GM21367 (cell line): ENCODE results near the gene CPTP.

Experiments used
- ATAC-seq: cut with Tn5 transposase; IDR thresholded peaks from one replicate; pipeline ENCODE4 v1.9.1; 2021; ENCODE audit not compliant: unreplicated experiment

Gene CPTP

DNA sequence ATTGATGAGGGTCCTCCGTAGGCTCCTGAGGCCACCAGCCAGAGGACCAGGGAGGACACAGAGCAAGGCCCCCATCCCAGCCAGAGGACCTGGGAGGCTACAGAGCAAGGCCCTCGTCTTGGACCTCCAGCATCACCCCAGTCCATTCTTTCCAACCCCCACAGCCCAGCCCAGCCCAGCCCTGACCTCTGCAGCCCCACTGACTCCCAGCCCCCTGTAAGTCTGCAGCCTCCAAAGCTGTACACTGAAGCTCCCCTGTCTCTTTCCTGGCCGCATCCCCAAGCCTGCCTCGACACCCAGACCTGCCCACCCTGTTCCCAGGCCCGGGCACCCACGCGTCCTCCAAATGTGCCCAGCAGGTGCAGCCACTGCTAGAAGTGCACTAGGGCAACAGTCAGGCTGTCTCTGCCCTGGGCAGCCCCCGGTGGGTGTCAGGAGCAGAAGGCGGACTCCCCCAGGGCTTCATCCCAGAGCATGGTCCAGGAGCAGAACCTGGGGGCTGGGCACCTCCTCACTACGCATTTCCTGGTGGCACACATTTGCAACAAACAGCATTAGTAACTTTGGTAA lies 22.5 kb downstream of the CPTP start:
- ATAC-seq: no peak

DNA sequence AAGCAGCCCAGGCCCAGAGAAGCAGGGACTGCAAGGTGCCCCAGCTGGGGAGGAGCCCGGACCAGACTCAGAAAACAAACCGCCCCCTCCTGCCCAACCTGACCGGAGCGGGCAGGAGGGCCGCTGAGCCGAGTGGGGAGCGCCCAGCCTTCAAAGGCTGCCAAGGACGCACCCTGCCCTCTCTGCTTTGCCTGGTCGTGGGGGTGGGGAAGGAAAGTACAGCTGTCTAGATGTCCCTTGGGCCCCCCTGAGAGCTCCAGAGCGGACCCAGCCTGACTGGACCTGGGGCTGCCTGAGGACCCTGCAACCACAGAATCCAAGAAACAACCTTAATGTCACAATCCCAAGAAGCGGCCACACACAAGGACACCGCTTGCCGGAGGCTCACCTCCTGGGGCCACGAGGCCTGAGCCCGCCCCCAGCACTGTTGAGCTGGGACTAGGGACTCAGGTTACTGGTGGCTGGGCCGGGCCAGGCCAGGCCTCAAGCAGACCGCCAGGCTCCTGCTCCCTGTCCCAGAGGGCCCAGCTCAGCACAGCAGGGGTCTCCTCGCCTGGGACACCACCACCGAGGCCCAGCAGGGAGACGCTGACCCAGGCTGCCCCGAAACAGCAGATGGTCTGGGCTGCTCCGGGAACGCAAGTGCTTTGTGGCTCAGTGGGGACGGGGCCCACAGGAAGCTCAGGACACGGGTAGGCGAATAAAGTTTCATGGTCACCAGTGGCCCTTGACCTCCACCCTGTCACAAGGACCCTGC lies 23.2 kb downstream of the CPTP start:
- ATAC-seq: no peak

DNA sequence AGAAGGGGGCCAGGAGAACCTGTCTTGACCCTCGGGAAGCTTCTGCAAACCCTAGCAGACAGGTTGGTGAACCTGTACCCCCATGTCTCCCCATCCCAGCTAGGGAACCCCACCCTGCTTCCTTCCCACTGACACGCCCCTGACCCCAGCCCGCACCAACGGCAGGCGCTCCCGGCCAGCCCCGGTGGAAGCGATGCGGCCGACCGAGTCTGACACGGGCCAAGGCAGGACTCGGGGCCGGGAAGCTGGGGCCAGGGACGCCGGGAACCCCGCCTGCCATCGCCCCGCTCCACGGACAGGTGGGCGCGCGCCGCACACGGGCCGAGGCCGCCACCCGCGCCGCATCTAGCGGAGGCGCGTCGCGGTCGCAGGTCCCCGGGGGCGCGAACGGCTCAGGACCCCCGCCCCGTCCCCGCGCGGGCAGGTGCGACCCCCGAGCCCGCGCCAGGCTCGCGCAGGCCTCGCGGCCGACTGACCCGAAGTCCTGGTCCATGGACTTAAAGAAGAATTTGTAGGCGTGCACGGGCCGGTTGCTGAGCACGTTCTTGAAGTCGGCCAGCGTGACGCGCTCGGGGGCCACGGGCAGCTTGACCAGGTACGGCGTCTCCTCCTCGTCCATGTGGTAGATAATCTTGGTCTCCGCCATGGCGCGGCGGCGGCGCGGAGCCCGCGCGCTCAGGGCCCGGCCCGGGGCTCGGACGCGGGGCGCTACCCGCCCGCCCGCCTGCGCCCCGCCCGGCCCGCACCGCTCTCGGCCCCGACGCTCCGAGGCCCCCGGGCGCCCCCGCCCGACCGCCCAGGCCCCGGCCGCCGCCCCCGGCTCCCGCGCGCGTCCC lies 24.0 kb downstream of the CPTP start:
- peak; percentile 25 for ATAC-seq

DNA sequence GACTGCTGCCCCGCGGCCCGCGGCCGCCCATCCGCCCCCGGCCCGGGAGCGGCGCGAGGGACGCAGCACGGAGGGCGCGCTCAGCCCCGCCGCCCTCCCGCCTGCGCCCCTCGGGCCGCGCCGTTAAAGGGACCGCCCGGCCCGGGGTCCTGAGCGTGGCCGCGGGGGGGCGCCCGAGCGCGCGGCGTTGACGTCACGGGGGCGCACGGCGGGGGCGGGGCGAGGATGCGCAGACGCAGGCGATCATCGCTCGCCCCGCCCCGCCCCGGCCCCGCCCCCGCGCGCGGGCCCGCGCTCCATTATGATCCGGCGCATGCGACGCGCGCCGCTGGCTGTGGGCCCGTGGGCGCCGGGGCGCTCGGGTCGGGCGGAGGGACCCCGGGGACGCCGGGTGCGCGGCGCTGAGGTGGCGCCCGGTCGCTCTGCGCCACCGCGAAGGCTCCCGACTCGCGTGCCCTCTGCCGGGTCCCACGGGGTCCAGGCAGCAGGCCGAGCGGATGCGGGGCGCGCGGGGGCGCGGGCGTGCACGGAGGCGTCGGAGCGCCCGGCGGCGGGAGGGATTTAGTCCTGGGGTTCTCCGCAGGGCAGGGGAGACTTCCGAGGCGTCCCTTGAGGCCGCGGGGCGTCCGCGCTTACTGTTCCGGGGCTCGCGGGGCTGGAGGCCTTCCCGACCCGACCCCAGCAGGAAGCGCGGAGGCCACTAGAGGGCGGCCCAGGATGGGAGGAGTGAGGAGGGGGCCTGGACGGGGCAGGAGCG lies 24.8 kb downstream of the CPTP start, which contains the start of gene DVL1:
Gene DVL1 (minus strand): TSS at position 163 of the 757 bp plus-strand sequence. CDS start 353 bp downstream, outside the sequence.
- ATAC-seq: peak; percentile 42

DNA sequence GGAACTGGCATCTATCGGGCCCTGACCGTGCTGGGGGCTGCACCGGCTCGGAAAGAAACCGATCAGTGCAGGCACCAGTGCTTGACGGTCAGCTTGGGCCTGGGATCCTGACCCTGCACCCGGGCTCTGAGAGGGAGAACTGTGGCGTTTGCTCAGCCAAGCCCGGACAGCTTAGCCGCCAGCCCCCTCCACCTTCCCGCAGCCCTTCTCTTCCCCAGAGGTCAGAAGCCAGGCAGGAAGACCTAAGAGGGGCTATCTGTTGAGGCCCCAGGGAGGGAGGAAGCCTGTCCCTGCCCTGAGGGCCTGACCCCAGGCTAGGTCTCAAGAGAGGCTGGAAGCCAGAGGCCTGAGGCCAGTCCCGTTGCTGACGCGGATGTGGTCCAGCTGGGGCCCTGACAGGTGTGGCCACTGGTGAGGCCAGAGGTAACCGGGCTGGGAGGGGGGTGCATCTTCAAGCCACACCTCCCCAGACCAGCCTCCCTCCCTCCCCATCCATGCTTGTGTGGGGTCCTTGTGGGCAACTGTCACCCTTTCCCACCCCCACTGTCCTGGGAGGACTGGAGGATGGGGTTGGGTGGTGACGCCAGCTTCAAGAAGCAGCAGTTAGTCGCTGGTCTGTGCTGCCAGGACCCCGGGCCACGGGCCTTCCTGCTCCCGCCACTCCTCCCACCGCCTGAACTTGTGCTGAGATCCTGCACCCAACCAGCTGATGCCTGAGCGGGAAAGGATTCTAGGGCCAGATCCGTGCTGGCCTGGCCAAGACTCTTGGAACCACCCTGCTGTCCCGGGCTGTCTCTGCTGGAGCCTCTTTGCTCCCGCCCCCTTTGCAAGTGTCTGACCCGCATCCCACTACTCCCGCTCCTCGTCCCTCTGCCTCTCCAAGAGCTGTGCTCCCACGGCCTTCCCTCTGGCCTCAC lies 27.2 kb downstream of the CPTP start:
- ATAC-seq: no peak

DNA sequence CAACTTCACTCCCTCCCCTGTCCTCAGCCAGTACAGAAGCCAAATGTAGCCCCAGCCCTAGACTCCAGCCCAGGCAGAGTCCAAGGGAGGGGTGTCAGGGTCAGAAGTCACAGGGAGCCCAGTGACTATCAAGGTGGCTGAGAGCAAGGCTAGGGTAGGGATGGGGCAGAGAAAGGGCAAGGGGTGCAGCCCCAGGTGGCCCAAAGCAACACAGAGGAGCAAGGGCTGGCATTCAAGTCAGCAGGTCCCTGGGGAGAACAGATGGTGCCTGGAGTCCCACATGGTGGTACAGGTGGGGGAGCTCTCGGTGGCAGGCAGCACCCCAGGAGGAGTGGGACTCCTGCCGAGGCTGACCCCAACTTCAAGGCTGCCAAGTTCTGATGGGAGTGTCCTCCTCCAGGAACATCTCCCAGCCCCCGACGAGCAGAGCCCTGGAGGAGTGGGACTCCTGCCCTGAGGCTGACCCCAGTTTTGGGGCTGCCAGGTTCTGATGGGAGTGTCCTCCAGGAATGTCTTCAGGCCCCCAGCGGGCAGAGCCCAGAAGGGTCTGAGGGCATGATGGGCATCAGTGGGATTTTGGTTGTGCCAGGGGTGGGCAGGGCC lies 28.3 kb downstream of the CPTP start:
- no peak for ATAC-seq

DNA sequence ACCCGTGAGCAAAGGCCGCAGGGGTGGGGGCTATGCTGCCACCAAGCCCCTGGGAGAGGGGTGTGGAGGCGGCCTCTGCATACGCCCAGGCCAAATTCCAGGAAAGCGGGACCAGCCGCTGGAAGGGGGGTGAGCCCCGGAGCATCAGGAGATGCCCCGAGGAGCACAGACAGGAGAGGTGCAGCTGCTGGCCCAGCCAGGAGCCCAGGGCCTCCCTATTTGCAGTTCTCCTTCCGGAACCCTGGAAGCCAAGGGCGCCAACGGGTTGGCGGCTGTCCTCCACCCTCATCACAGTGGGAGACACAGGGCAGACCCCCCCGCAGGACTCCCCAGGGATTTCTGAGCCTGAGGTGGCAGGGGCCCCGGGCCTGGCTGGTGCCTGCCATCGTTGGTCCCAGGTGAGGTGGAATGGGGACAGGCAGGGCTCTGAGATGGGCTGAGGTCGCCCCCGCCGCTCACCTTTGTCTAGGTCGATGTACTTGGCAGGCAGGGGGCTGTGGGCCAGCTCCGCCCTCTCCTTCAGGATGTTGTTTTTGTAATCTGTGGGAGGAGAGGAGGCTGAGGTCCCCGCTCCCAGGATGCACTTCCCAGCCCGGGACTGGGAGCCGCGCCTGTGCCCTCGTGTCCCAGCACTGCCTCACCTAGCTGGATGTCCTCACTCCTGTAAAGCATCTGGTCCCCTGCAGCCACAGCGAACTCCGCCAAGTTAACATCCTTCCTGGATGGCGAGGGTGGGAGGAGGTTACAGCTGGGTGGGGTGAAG lies 29.0 kb downstream of the CPTP start:
- ATAC-seq: no peak

DNA sequence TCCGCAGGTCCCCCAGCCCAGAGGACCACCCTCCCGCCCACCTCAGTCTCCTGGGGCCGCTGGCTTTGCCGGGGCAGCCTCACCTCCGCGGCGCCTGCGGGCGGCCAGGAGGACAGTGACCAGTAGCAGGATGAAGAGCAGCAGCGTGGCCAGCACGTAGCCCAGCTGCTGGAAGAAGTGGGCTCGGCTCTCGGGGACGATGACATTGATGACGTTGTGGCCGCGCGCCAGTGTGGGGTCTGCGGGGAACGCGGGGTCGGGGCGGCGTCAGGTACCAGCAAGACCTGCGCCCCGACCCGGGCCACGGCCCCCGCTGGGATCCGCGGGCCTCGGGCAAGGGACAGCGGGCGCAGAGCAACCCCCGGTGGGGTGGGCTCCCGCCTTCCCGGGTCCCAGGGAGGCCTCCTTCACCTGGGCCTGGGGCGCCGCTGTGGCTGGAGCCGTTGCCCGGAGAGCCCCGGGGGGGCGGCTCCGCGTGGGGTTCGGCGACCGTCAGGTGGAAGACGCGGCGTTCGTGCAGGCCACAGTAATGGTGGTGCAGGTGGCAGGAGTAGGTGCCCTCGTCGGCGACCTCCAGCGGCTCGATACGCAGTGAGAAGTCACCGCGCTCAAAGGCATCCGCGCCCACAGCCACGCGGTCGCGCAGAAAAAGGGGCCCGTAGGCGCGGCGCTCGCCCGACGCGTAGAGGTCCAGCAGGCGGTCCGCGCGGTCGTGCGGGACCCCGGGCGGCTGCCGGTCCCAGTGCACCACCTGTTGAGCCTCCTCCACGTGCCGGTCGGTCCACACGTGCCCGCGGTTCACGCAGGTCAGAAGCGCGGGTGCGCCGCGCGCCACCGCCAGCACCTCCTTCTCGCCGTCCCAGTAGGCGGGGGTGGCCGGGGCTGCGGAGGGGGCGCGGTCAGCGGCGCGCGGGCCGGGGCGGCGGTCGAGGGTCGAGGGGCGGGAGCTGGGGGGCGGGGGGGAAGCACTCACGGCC lies 30.0 kb downstream of the CPTP start:
- ATAC-seq: no peak

DNA sequence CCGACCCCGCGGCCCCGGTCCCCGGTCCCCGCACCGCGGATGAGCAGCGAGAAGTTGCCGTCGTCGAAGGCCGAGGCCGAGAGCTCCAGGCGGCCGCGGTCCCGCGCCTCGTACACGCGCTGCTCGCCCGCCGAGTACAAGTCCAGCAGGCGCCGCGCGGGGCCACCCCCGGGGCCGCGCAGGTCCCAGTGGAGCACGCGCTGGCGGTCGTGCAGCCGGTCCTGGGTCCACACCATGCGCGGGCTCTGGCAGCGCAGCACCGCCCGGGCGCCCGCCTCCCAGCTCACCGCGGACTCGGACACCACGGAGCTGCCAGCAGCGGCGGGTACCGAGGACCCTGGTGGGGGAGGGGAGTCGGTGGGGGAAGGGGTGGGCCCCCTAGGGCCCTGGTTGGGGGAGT lies 30.8 kb downstream of the CPTP start:
- no peak for ATAC-seq

DNA sequence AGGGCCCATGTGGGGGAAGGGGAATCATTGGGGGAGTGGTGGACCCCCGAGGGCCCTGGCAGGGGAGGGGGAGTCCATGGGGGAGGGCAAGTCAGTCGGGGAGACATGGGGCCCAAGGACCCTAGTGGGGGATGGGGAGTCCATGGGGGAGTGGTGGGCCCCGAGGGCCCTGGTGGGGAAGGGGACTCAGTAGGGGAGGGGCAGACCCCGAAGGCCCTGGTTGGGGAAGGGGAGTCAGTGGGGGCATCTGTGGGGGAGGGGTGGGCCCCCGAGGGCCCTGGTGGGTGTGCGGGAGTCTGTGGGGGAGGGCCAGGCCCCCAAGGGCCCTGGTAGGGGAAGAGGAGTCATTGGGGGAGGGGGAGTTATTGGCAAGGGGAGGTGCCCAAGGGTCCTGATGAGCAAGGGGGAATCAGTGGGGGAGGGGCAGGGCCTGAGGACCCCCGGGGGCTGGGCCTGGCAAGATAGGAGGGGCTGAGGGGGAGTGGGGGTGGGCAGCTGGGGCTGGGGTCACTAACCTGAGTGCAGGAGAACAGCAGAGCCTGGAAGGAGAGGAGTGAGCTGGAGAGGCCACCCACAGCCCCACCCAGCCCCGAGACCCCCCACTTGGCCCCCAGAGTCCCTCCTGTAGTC lies 31.7 kb downstream of the CPTP start:
- no peak for ATAC-seq

DNA sequence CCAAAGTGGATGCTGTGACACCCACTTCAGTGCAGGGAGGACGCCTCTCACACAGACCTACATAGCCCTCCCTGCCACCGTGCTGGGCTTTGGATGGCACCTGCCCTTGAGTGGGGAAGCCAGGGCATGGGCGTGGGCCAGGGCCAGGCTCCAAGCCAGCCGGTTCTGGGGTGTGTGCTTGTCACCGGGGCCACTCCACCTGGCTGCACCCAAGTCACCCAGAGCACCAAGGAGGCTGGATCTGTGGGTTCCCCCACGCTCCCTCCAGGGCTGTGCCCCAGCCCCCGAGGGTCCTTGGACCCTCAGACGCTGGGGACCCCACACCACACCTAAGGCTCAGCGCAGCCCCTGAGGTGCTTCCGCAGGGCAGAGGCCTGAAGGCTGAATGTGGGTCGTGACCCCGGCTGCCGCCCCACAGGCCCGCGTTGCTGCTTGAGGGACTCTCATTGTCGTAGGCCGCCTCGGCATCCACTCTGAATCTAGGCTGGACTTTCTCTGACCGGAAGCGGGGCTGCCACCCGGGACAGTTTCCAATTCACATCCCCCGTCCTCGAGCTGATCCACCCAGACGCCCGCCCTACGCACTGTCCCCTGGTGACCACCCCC lies 32.3 kb downstream of the CPTP start:
- ATAC-seq: no peak

DNA sequence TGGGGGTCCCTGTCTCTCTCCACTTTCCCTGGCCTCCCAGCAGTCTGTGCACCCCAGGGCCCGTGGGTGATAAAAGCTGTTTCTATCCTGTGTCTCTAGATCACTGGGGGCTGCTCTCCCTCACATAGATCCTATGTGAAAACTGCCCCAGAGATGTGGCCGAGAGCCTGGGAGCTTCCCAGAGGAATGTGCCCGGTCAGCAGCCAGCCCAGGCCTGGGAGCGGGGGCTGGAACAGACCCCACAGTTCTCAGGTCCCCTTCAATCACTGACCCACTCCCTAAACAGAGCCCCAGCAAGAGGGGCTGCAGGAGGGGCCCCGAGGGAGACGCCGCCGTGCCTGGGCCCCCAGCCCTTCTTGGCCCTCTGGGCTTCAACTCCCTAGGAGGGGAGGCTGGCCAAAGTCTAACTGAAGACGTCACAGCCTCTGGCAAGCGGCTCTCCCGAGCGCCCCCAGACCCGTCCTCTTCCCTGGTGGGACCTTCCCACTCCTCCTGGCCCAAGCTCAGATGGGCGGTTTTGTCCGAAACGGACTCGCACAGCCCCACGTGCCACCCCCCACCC lies 33.4 kb downstream of the CPTP start:
- ATAC-seq: no peak

DNA sequence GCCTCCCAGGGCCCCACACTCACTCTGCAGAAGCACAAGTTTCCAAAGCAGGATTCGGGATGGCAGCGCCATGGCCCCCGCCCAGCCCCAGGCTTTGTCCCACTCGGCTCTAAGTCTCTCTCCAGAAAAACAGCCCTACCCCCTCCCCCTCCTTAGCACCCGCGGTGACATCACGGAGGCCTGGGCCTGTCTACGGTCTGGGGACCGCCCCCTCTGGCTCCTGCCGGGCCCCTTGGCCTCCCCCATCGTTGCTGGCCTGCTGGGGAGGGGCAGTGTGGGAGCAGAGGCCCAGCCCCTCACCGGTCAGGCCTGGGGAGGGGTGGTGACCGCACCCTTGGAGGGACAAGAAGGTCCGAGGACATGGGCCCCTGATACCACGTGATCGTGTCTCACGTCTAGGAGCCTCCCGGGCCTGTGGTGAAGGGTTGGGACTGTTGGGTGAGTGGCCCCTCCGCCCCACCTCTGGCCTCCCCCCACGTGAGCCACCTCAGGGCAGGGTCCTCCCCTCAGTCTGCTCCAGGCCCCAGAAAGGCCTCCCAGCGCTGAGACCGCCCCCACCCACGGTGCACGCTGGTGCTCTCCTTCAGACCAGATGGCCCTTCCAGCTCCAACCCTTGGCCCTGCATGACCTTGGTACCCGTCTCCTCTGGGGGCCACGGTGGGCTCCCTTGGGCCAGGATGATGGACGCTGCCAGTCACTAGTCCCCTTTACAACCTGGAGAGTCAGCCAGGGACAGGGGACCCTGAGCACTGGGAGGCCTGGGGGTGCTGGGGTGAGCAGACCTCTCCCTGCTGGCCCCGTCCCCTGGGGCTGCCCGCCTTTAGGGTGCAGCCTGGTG lies 34.0 kb downstream of the CPTP start, which contains the start of gene MXRA8:
Gene MXRA8 (minus strand): TSS at position 123 of the 839 bp plus-strand sequence. CDS start 51 bp downstream, at position 72.
- no peak for ATAC-seq

DNA sequence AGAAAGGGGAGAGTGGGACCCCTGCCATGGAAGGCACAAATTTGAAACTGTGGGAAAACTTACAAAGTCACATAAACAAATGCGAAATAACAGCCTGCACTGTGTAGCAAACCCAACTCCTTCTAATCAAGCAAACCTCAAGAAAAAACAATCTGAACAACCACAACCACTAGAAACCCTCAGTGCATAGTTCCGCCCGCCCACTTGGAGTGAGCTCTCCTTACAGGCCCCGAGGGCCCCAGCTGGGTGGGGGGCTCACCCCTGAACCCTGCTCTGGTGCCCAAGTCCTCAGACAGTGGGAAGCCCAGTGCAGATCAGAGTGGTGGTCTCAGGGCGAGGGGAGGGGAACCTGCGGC lies 34.7 kb downstream of the CPTP start:
- no peak for ATAC-seq

DNA sequence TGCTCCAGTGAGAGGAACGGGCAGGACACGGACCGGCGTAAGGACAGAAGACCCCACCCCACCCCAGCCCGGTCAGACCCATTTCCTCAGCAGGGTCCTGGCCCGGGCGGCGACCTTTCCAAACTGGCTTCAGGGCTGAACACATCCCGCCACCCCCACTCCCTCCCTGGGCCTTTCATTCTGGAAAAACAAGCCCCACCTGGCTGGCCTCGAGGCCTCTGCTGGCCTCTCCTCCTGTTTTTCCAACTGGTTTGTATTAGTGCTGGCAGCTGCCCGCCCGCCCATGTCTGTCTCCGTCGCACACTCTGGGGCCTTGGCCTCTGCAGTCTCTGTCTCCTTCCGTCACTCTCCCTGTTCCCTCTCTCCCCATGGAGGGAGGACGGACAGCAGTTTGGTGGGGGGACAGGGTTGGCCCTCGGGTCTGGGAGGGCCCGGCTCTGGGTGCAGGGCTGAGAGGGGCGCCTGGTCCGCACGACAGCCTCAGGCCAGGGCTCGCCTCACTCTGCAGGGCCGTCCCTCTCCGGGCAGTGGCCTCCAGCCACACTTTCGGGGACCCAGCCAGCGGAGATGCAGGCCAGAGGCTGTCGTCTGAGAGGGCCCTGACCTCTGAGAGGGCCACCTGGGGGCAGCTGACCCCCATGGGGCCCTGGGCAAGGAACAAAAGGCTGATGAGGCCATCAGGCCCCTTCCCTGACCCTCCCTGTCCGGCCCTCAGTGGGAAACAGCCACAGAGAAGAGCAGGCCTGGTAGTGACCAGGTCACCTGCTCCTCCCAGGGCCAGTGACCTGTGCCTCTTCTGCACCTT lies 35.3 kb downstream of the CPTP start:
- no peak for ATAC-seq
